ENCODE results near the gene LPP. TPM values are rescaled to one million over a fixed set of nuclear protein-coding genes. Genes with fewer than 3 reads are reported as not detected.

The LPP gene
- total RNA-seq, 2 donors from 2014 or later: 170 to 246 TPM

DNA sequence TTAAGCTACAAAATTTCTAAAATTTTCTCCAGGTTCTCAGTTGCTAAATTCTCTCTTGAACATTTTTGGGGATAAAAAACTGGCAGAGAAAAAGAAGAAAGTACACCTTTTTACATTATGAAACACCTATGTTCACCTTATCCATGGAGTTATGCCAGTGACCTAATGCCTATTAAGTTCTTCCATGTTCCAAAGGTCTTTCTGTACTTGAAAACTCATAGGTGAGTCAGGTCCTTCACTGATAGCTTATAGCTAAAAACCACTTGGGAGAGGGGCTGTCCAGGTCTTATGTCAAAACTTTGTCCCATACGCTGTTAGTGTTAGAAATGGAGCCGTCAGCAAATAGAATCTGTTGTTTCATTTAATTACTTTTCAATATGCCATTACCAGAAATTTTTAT, 530.3 kb downstream of the LPP start:
- Histone ChIP-seq H3K36me3 (no peaks in the 10 kb centered on the region), H3K27ac (no peak overlapping the region), H3K27me3 (no peaks in the 10 kb centered on the region), H3K4me1 (no peaks in the 10 kb centered on the region), H3K9ac (ENCODE audit: low read depth in 2 of 2, low read length in 2 of 2) (no peak overlapping the region), H3K9me3 (no peaks in the 10 kb centered on the region), H3K4me3 (no peak overlapping the region)
- DNase-seq: no peak
- intact Hi-C loops (cut with DNase I): no loop called here
- TF ChIP-seq, protein P1, sequence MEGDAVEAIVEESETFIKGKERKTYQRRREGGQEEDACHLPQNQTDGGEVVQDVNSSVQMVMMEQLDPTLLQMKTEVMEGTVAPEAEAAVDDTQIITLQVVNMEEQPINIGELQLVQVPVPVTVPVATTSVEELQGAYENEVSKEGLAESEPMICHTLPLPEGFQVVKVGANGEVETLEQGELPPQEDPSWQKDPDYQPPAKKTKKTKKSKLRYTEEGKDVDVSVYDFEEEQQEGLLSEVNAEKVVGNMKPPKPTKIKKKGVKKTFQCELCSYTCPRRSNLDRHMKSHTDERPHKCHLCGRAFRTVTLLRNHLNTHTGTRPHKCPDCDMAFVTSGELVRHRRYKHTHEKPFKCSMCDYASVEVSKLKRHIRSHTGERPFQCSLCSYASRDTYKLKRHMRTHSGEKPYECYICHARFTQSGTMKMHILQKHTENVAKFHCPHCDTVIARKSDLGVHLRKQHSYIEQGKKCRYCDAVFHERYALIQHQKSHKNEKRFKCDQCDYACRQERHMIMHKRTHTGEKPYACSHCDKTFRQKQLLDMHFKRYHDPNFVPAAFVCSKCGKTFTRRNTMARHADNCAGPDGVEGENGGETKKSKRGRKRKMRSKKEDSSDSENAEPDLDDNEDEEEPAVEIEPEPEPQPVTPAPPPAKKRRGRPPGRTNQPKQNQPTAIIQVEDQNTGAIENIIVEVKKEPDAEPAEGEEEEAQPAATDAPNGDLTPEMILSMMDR (IDR thresholded peaks at IDR 0.05): no peak

DNA sequence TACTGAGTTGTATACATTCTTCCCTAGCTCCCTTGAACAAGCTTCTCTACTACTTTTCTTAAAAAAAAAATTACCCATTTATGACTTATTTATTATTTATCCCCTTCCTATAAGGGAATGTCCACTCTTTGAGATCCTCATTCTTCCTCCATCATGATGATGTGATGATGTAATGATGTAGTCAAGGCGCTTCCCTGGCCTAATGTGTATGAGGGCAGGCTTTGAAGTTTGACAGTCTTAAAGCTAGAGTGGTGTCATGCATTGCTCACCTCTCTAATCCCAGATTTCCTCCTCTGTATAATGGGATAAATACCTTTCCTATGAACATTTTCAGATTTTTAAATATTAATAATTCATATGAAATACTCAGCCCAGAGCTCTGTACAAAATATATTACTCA, 531.8 kb downstream of the LPP start:
- H3K4me1 ChIP-seq: no peaks in the 10 kb centered on the region
- no peak overlapping the region for H3K9ac ChIP-seq (ENCODE audit: low read depth in 2 of 2, low read length in 2 of 2)
- TF ChIP-seq, protein P1 (IDR thresholded peaks at IDR 0.05): no peak
- H3K4me3 ChIP-seq: no peak overlapping the region
- no peak overlapping the region for H3K27ac ChIP-seq
- intact Hi-C loops (cut with DNase I): no loop called here
- no peaks in the 10 kb centered on the region for H3K9me3 ChIP-seq
- no peaks in the 10 kb centered on the region for H3K27me3 ChIP-seq
- no peak for DNase-seq
- no peaks in the 10 kb centered on the region for H3K36me3 ChIP-seq

DNA sequence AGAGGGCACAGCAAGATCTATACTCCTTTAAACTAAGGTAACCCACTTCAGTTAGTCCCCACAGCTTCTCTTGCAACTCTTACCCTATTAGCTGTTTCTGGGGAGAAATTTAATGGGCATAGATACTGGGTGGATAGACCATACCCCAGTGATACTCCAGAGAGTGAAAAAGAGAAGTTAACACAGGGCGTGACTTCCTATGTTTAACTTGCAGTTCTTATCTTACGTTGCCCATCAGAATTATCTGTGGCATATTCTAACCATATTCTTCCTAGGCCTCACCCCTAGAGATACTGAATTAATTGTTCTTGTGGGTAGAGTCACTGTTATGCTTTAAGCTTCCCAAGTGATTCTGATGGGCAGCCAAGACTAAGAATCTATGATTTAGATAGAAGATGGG, 532.4 kb downstream of the LPP start:
- Histone ChIP-seq H3K4me3 (no peak overlapping the region), H3K9ac (ENCODE audit: low read depth in 2 of 2, low read length in 2 of 2) (no peak overlapping the region), H3K4me1 (no peaks in the 10 kb centered on the region), H3K36me3 (no peaks in the 10 kb centered on the region), H3K27me3 (no peaks in the 10 kb centered on the region), H3K9me3 (no peaks in the 10 kb centered on the region), H3K27ac (no peak overlapping the region)
- intact Hi-C loops (cut with DNase I): no loop called here
- DNase-seq: no peak
- TF ChIP-seq, protein P1 (IDR thresholded peaks at IDR 0.05): no peak

DNA sequence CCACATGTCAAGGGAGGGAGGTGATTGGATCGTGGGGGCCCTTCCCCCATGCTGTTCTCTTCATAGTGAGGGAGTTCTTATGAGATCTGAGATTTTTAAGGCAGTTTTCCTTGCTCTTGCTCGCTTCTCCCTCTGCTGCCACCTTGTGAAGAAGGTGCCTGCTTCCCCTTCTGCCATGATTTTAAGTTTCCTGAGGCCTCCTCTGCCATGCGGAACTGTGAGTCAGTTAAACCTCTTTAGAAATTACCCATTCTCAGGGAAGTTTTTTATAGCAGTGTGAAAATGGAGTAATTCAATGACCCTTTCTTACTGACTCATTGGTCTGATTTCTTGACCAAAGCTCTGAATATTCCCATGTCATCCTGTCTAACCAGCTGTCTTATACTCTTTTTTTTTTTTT, 533.4 kb downstream of the LPP start:
- Histone ChIP-seq H3K9me3 (no peaks in the 10 kb centered on the region), H3K9ac (ENCODE audit: low read depth in 2 of 2, low read length in 2 of 2) (no peak overlapping the region), H3K27me3 (no peaks in the 10 kb centered on the region), H3K4me3 (no peak overlapping the region), H3K4me1 (no peaks in the 10 kb centered on the region), H3K27ac (no peak overlapping the region), H3K36me3 (no peaks in the 10 kb centered on the region)
- DNase-seq: no peak
- TF ChIP-seq, protein P1 (IDR thresholded peaks at IDR 0.05): no peak
- intact Hi-C loops (cut with DNase I): no loop called here

DNA sequence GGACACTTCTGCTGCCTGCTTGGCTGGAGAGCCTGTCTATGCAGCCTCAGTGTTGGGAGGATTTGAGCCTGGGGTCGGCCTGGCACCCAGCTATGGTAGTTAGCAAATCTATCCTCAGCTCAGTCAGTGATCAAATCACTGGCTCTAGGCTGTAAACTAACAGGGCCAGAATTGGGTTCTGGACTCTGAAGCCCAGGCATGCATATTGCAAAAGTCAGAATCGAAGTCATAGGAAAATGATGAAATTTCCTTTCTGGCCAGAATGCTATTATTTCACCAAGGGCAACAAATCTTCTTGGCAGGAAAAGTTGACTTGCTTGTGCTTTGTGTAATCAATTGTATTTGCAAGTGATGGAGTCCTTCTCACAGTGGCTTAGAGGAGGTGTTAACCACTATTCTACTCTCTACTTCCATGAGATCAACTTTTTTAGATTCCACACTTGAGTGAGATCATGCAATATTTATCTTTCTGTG, 535.2 kb downstream of the LPP start:
- no peaks in the 10 kb centered on the region for H3K9me3 ChIP-seq
- no peaks in the 10 kb centered on the region for H3K4me1 ChIP-seq
- H3K36me3 ChIP-seq: no peaks in the 10 kb centered on the region
- H3K27ac ChIP-seq: no peak overlapping the region
- DNase-seq: no peak
- intact Hi-C loops (cut with DNase I): no loop called here
- TF ChIP-seq, protein P1 (IDR thresholded peaks at IDR 0.05): no peak
- H3K27me3 ChIP-seq: no peaks in the 10 kb centered on the region
- H3K4me3 ChIP-seq: no peak overlapping the region
- H3K9ac ChIP-seq (ENCODE audit: low read depth in 2 of 2, low read length in 2 of 2): no peak overlapping the region

DNA sequence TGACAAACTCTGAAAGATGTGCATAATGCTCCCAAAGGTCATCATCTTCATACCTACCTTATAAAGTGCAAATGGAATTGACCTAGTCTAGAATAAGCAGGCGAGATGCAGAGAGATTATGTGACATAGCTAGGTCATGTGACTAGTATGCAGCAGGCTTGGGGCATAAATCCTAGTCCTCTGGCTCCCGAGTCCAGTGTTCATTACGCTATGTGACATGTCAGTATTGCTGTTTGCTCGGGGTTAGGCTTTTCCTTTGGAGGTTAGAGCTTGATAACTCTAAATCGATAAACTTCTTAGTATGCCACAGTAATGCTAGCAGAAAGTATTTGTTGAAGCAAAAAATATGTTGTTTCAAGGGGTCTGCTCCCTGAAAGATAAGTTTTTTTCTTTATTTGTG, 536.1 kb downstream of the LPP start:
- no peak overlapping the region for H3K4me3 ChIP-seq
- intact Hi-C loops (cut with DNase I): no loop called here
- no peaks in the 10 kb centered on the region for H3K4me1 ChIP-seq
- no peak for DNase-seq
- no peaks in the 10 kb centered on the region for H3K36me3 ChIP-seq
- no peak overlapping the region for H3K27ac ChIP-seq
- H3K27me3 ChIP-seq: no peaks in the 10 kb centered on the region
- TF ChIP-seq, protein P1 (IDR thresholded peaks at IDR 0.05): no peak
- no peak overlapping the region for H3K9ac ChIP-seq (ENCODE audit: low read depth in 2 of 2, low read length in 2 of 2)
- no peaks in the 10 kb centered on the region for H3K9me3 ChIP-seq

Measured in colonic mucosa (tissue), 4 donors.